Mesodermal cell (in vitro differentiated cells): ENCODE data around the gene AMIGO3.
"Not testable (repeated sequence)": the region's sequence is repeated elsewhere in the genome, so short reads cannot be mapped to it uniquely, and the experiment has no call there.

Source experiments
- H3K27ac ChIP-seq: 2 replicates; pipeline ENCODE4 v1.7.0; 2013; ENCODE audit warnings: mild to moderate bottlenecking, low read depth, low read length, moderate library complexity; ENCODE audit not compliant: severe bottlenecking
- H3K36me3 ChIP-seq: 2 replicates; pipeline ENCODE4 v1.7.1; 2013; ENCODE audit warnings: mild to moderate bottlenecking, low read length, moderate library complexity; ENCODE audit not compliant: control insufficient read depth, insufficient read depth
- H3K4me1 ChIP-seq: one replicate; pipeline ENCODE4 v1.7.1; 2013; ENCODE audit warnings: mild to moderate bottlenecking, low read length; ENCODE audit not compliant: insufficient read depth, control insufficient read depth, poor library complexity, severe bottlenecking
- H3K4me3 ChIP-seq: 2 replicates; pipeline ENCODE4 v1.7.0; 2013; ENCODE audit warnings: low read length, control low read depth, mild to moderate bottlenecking; ENCODE audit not compliant: insufficient read depth, poor library complexity, severe bottlenecking; ENCODE audit errors: extremely low read depth
- H3K9me3 ChIP-seq: 2 replicates; pipeline ENCODE4 v1.7.1; 2013; ENCODE audit warnings: mild to moderate bottlenecking, low read length, moderate library complexity; ENCODE audit not compliant: control insufficient read depth
- WGBS, 2 experiments: methylation state at CpG; one replicate each; pipeline ENCODE4 v1.1.5; 2013; ENCODE audit warnings: missing lambda C conversion rate in 2 of 2; ENCODE audit not compliant: insufficient coverage in 2 of 2; 5-methylcytosine and 5-hydroxymethylcytosine counted together

Gene AMIGO3

DNA sequence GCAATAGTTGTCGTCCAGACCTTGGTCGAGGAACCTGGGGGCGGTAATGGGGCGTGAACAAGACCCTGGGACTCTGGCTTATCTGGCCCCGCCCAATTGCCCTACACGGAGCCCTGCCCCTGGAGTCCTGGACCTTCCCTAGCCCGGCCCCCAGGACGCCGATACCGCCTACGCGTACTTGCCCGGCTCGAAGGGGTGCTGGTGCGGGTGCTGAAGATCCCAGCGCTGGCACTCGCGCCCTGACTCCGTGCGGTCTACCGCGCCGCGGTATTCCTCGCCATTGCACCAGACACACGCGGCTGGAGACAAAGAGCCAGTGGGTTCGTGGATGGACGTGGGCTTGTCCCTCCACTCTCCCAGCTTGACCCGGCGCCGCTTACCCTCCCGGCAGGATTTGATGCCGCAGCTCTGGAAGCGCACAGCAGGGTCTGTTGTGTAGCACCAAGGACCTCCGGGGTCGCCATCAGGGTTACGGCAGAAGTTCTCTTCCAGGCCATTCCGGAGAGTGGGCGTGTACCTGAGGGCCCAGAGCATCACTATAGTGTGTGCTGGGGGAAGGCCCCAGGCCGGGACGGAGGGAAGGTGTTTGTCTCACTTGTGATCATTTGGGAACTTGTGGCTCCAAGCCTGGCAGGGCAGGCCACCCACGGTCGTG lies 32.6 kb downstream of the AMIGO3 start:
- not testable (repeated sequence) for H3K4me1 ChIP-seq, H3K27ac ChIP-seq, H3K9me3 ChIP-seq
- peak overlapping the region; percentile 39 for H3K4me3 ChIP-seq
- WGBS, 2 experiments = 10 to 13% methylated on average over 30 to 34 of the region's 44 CpGs
- peaks cover 20% of the 10 kb centered on the region for H3K36me3 ChIP-seq

DNA sequence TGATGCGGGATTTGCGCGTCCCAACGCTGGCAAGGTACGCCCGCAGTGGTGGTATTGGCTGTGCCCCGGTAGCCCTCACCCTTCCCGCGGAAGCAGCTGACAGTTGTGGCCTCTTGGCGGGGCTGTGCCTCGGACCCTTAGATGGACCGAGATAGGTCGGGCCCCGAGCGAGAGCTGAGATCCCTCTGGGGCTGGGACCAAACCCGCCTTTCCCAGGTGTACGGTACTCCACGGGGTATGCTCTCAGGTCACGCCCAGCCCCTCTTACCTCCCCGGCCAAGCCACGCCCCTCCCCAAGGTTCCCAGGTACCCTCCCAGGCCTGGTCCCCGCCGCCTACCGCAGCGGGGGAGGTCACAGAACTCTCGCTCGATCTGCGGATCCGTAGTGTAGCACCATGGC lies 33.1 kb downstream of the AMIGO3 start:
- not testable (repeated sequence) for H3K4me1 ChIP-seq, H3K27ac ChIP-seq, H3K9me3 ChIP-seq
- Histone ChIP-seq H3K4me3 (peak overlapping the region; percentile 39), H3K36me3 (peaks cover 25% of the 10 kb centered on the region)
- 2 to 4% methylated on average over 16 to 18 of the region's 29 CpGs for WGBS, 2 experiments

DNA sequence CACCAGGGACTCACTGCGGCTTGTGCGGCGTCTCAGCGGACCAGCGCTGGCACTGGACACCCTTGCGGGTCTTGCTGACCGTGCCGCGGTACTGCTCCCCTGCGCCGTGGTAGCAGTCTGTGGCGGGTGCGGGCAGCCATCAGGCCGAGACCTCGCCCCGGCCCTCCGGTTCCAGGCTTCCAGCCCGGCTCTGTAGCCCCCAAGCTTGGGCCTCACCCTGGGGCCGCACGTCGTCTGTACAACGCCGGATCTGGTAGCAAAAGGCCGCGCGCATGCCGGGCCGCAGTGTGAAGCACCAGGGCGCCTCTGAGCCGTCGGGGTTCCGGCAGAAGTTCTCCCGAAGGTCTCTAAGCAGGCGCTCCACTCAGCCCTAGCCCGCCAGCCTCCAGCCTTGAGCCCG lies 33.6 kb downstream of the AMIGO3 start:
- peaks cover 30% of the 10 kb centered on the region for H3K36me3 ChIP-seq
- H3K27ac ChIP-seq, H3K9me3 ChIP-seq, H3K4me3 ChIP-seq, H3K4me1 ChIP-seq: not testable (repeated sequence)
- WGBS, 2 experiments = 61 to 65% methylated on average over 26 to 29 of the region's 36 CpGs

DNA sequence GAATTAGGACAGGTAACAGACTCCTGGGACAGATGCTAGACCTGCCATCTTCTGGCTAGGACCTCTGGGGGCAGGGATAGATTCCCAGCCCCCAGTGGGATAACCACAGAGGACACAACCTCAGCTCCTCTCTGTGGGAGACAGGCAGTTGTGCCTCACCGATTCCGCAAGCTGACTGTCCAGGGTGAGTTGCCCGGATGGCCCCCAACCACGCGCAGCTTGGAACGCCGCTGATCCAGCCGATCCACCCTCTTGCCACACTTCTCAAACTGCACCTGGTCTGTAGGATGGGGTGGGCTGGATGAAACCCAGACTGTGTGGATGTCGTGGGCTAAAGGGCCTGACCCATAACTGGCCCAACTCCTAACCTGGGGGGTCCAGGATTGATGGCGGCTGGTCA lies 34.4 kb downstream of the AMIGO3 start:
- H3K36me3 ChIP-seq = peaks cover 38% of the 10 kb centered on the region
- not testable (repeated sequence) for H3K9me3 ChIP-seq, H3K4me1 ChIP-seq, H3K27ac ChIP-seq, H3K4me3 ChIP-seq
- WGBS, 2 experiments = 94 to 100% methylated on average over 1 to 2 of the region's 10 CpGs

- H3K36me3 ChIP-seq = peaks cover 44% of the 10 kb centered on the region
- WGBS, 2 experiments = 80 to 100% methylated on average over 1 of the region's 2 CpGs
- not testable (repeated sequence) for H3K4me3 ChIP-seq
These were observed 35.0 kb downstream of the AMIGO3 start for GRCh38 chr3:49684453-49684852.

DNA sequence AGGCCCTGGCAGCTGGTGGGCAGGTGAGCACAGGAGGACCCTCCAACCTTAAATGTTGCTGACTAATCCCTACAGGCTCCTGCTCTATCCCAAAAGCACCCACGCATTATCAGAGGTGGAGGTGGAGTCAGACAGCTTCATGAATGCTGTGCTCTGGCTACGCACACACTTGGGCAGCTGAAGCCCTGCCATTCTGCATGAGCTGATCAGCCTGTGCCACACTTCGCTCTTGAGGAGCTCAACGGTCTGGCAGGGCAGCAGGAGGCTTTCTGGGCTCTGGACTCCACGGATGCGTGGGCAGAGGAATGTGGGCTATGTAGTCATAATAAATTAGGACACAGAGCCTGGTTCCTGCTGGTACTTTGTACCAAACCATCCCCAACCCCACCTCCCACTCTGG lies 36.3 kb downstream of the AMIGO3 start:
- no peak overlapping the region for H3K4me3 ChIP-seq
- no peak overlapping the region for H3K27ac ChIP-seq
- H3K36me3 ChIP-seq = peaks cover 57% of the 10 kb centered on the region
- H3K4me1 ChIP-seq = no peaks in the 10 kb centered on the region
- WGBS, 2 experiments = 98 to 100% methylated on average over 2 to 5 of the region's 6 CpGs
- no peaks in the 10 kb centered on the region for H3K9me3 ChIP-seq

More at GRCh38 chr3:49684453-49684852, 35.0 kb downstream of the AMIGO3 start:
- not testable (repeated sequence) for H3K4me1 ChIP-seq, H3K9me3 ChIP-seq, H3K27ac ChIP-seq

DNA sequence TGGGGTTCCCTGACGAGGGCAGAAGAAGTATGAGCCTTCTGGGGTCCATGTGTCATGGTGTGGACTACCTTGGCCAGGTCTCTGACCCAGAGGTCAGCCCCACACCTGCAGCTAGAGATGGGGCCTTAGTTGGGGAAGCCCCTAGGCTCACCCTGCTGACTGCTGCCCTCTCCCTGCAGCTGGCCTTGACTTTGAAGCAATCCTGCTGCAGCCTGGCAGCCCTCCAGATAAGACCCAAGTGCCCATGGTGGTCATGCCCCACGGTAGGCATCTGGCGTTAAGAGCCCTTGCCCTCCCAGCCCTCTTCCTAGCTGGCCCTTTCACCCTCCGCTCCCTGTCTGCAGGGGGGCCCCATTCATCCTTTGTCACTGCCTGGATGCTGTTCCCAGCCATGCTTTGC lies 37.9 kb downstream of the AMIGO3 start:
- Histone ChIP-seq H3K27ac (no peak overlapping the region), H3K9me3 (no peaks in the 10 kb centered on the region), H3K4me3 (no peak overlapping the region), H3K36me3 (peaks cover 73% of the 10 kb centered on the region), H3K4me1 (no peaks in the 10 kb centered on the region)
- WGBS, 2 experiments = 90 to 100% methylated on average over 3 to 4 of the region's 4 CpGs

DNA sequence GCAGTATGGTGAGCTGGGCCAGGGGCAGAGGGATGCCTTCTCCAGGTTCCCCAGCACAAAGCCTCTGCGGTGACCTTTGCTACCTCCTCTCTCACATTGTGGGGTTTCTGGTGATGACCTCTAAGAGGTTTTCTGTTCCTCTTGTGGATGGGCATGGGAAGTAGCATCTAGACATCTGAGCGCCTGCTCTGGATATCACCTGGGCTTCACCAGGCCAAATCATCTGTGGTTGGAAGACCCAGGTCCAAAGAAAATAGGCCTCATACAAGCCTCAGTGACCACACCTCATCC lies 38.3 kb downstream of the AMIGO3 start:
- Histone ChIP-seq H3K36me3 (peaks cover 77% of the 10 kb centered on the region), H3K9me3 (no peaks in the 10 kb centered on the region), H3K27ac (no peak overlapping the region), H3K4me3 (no peak overlapping the region), H3K4me1 (no peaks in the 10 kb centered on the region)
- 100% methylated on average over 1 of the region's 2 CpGs for WGBS, 2 experiments

DNA sequence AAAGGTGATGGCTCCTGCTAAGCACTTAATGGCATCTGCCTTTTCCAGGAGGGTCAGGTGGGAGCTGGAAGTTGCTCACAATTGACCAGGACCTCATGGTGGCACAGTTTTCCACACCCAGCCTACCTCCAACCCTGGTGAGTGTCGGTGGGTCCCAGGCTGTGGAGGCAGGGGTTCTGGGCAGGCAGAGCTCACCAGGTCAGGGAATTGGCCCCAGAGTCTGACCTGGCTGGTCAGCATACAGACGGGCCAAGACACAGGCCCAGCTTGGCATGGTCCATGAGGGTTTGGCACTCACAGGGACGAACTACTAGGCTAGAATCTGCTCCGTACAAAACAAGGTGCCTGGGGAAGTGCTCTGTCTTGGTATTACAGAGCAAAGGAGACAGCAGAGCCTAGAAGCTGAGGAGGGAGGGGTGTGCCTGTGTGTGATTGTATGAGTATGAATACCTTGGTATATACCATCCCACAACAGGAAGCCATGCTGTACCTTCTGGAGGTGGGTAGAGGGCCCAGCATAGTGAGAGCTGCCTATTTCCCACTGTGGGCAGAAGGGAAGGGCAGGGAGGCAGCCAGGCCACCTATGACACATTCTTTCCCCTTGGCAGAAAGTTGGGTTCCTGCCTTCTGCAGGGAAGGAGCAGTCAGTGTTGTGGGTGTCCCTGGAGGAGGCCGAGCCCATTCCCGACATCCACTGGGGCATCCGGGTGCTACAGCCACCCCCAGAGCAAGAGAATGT lies 38.8 kb downstream of the AMIGO3 start:
- peaks cover 82% of the 10 kb centered on the region for H3K36me3 ChIP-seq
- 91 to 99% methylated on average over 5 to 7 of the region's 7 CpGs for WGBS, 2 experiments

GRCh38 chr3:49675912-49676311 lies 43.6 kb downstream of the AMIGO3 start:
- WGBS, 2 experiments = 98 to 100% methylated on average over 10 to 11 of the region's 11 CpGs
- no peak overlapping the region for H3K4me3 ChIP-seq
- peaks cover 57% of the 10 kb centered on the region for H3K36me3 ChIP-seq
- H3K27ac ChIP-seq = no peak overlapping the region
- no peaks in the 10 kb centered on the region for H3K9me3 ChIP-seq
- H3K4me1 ChIP-seq = no peaks in the 10 kb centered on the region

More for the DNA sequence above, 38.8 kb downstream of the AMIGO3 start:
- no peak overlapping the region for H3K4me3 ChIP-seq
- no peaks in the 10 kb centered on the region for H3K9me3 ChIP-seq
- no peak overlapping the region for H3K27ac ChIP-seq
- no peaks in the 10 kb centered on the region for H3K4me1 ChIP-seq

- peak overlapping the region; percentile 96 for H3K27ac ChIP-seq
- H3K4me3 ChIP-seq = peak overlapping the region; percentile 63
- WGBS, 2 experiments = 0 to 2% methylated on average over 18 to 19 of the region's 34 CpGs
- H3K36me3 ChIP-seq = peaks cover 43% of the 10 kb centered on the region
- no peaks in the 10 kb centered on the region for H3K9me3 ChIP-seq
- no peaks in the 10 kb centered on the region for H3K4me1 ChIP-seq
These were observed 44.9 kb downstream of the AMIGO3 start for GRCh38 chr3:49674497-49674983.
